GM12891 (cell line): Measurements from ENCODE around the gene KAT5.

Experiments used
- POLR2A ChIP-seq: IDR thresholded peaks from 2 replicates; pipeline ENCODE4 v1.6.1; 2011; ENCODE audit warnings: low read depth, low read length, control low read depth
- POLR2AphosphoS5 ChIP-seq: IDR thresholded peaks from 2 replicates; pipeline ENCODE4 v1.6.1; 2011; ENCODE audit warnings: low read depth, low read length, control low read depth
- POU2F2 ChIP-seq: IDR thresholded peaks from 2 replicates; pipeline ENCODE4 v1.6.1; 2011; ENCODE audit warnings: low read depth, mild to moderate bottlenecking, control low read depth, low read length, moderate library complexity
- TAF1 ChIP-seq: IDR thresholded peaks from 2 replicates; pipeline ENCODE4 v1.6.1; 2011; ENCODE audit warnings: low read depth, low read length, control low read depth

- TF ChIP-seq TAF1 (no peak), POLR2AphosphoS5 (no peak), POLR2A (no peak), POU2F2 (no peak)
These were observed 2.4 kb downstream of the KAT5 start for GRCh38 chr11:65714433-65714832.
